KMS-11 (cell line): ENCODE measurements around the gene THTPA.

ENCODE experiments used
- H2AFZ ChIP-seq: fragments of 200-600 bp; sonication (generic); 2 replicates; pipeline ENCODE4 v1.6.1; 2016; ENCODE audit warnings: antibody characterized with exemption, mixed run types, low read depth
- H3K27ac ChIP-seq: fragments of 200-600 bp; sonication (generic); 2 replicates; pipeline ENCODE4 v1.6.1; 2016; ENCODE audit warnings: mild to moderate bottlenecking, mixed run types
- H3K27me3 ChIP-seq: fragments of 200-600 bp; sonication (generic); 2 replicates; pipeline ENCODE4 v1.6.1; 2017; ENCODE audit warnings: mild to moderate bottlenecking, low read depth, mixed run types, moderate library complexity; ENCODE audit not compliant: insufficient read depth
- H3K36me3 ChIP-seq: fragments of 200-600 bp; sonication (generic); 2 replicates; pipeline ENCODE4 v1.6.1; 2017; ENCODE audit warnings: mild to moderate bottlenecking, mixed run types; ENCODE audit not compliant: insufficient read depth
- H3K4me1 ChIP-seq: fragments of 200-600 bp; sonication (generic); 2 replicates; pipeline ENCODE4 v1.6.1; 2016; ENCODE audit warnings: mild to moderate bottlenecking, low read depth, mixed run types; ENCODE audit not compliant: poor library complexity, severe bottlenecking
- H3K4me2 ChIP-seq: fragments of 200-600 bp; sonication (generic); 2 replicates; pipeline ENCODE4 v1.7.0; 2016; ENCODE audit warnings: mild to moderate bottlenecking, mixed run types
- H3K4me3 ChIP-seq: fragments of 200-600 bp; sonication (generic); IDR thresholded peaks from 2 replicates; pipeline ENCODE4 v1.6.1; 2017; ENCODE audit warnings: low read depth, low read length, mixed read lengths; ENCODE audit not compliant: insufficient read depth
- H3K79me2 ChIP-seq: fragments of 200-600 bp; sonication (generic); 2 replicates; pipeline ENCODE4 v1.6.1; 2016; ENCODE audit warnings: low read depth, mixed run types; ENCODE audit not compliant: insufficient read depth
- H3K9ac ChIP-seq: fragments of 200-600 bp; sonication (generic); 2 replicates; pipeline ENCODE4 v1.6.1; 2016; ENCODE audit warnings: mild to moderate bottlenecking, mixed run types
- H4K20me1 ChIP-seq: fragments of 200-600 bp; sonication (generic); 2 replicates; pipeline ENCODE4 v1.6.1; 2016; ENCODE audit warnings: mild to moderate bottlenecking, mixed run types; ENCODE audit not compliant: insufficient read depth
- CTCF ChIP-seq: fragments of 200-600 bp; sonication (generic); conservative IDR thresholded peaks from 2 replicates; pipeline ENCODE4 v1.6.1; 2017; ENCODE audit warnings: low read depth, mild to moderate bottlenecking, antibody characterized with exemption, low read length, moderate library complexity, mixed read lengths

The THTPA gene

GRCh38 chr14:23544511-23545447 lies 11.3 kb upstream of the THTPA start:
- H3K36me3 ChIP-seq, result no peaks in the 10 kb centered on the region
- no peaks in the 10 kb centered on the region for H3K27me3 ChIP-seq
- no peaks in the 10 kb centered on the region for H3K79me2 ChIP-seq
- no peak for TF ChIP-seq CTCF
- H3K4me2 ChIP-seq, result no peak overlapping the region
- H3K4me1 ChIP-seq, result no peaks in the 10 kb centered on the region
- no peak overlapping the region for H2AFZ ChIP-seq
- H3K9ac ChIP-seq, result no peak overlapping the region
- H3K27ac ChIP-seq, result no peak overlapping the region
- no peaks in the 10 kb centered on the region for H4K20me1 ChIP-seq
- H3K4me3 ChIP-seq, result no peak overlapping the region

- H3K79me2 ChIP-seq, result no peaks in the 10 kb centered on the region
- H4K20me1 ChIP-seq, result no peaks in the 10 kb centered on the region
- no peaks in the 10 kb centered on the region for H3K36me3 ChIP-seq
- no peak overlapping the region for H3K4me2 ChIP-seq
- no peak overlapping the region for H3K4me3 ChIP-seq
- H3K9ac ChIP-seq, result no peak overlapping the region
- H3K27ac ChIP-seq, result no peak overlapping the region
- no peaks in the 10 kb centered on the region for H3K4me1 ChIP-seq
- H2AFZ ChIP-seq, result no peak overlapping the region
- TF ChIP-seq CTCF, result no peak
- no peaks in the 10 kb centered on the region for H3K27me3 ChIP-seq
Observed at GRCh38 chr14:23545740-23546365, 10.2 kb upstream of the THTPA start.

GRCh38 chr14:23546450-23547035 lies 9.5 kb upstream of the THTPA start:
- Histone ChIP-seq H3K79me2 (no peaks in the 10 kb centered on the region), H3K9ac (no peak overlapping the region), H3K4me3 (no peak overlapping the region), H4K20me1 (no peaks in the 10 kb centered on the region), H3K27me3 (no peaks in the 10 kb centered on the region), H3K36me3 (no peaks in the 10 kb centered on the region), H3K4me1 (no peaks in the 10 kb centered on the region), H2AFZ (no peak overlapping the region), H3K4me2 (no peak overlapping the region), H3K27ac (no peak overlapping the region)
- TF ChIP-seq CTCF, result no peak

- no peaks in the 10 kb centered on the region for H3K79me2 ChIP-seq
- H3K4me2 ChIP-seq, result no peak overlapping the region
- no peak overlapping the region for H3K9ac ChIP-seq
- TF ChIP-seq CTCF, result no peak
- no peaks in the 10 kb centered on the region for H3K36me3 ChIP-seq
- H3K4me3 ChIP-seq, result no peak overlapping the region
- no peak overlapping the region for H2AFZ ChIP-seq
- H3K4me1 ChIP-seq, result no peaks in the 10 kb centered on the region
- H4K20me1 ChIP-seq, result no peaks in the 10 kb centered on the region
- H3K27me3 ChIP-seq, result no peaks in the 10 kb centered on the region
- H3K27ac ChIP-seq, result no peak overlapping the region
Observed at GRCh38 chr14:23547924-23548323, 8.1 kb upstream of the THTPA start.
